Measurements from ENCODE around the gene EIF2S1.
A peak's percentile ranks its signal among the peaks of the same experiment; 100 is the strongest.

The EIF2S1 gene

GRCh38 chr14:67357969-67358354 is 2.2 kb upstream of the EIF2S1 start:
- DNase-seq (ENCODE audit: low read depth) = no peak
- in situ Hi-C loops (cut with HindIII; ENCODE audit: low sequenced_read_pairs) = no loop called here
- peak overlapping the region; percentile 65 for H3K4me3 ChIP-seq (ENCODE audit: low read depth, low read length)
- TF ChIP-seq CTCF (IDR thresholded peaks at IDR 0.05; ENCODE audit: low read depth, low read length, missing control alignments) = no peak

- TF ChIP-seq CTCF (IDR thresholded peaks at IDR 0.05; ENCODE audit: low read depth, low read length, missing control alignments) = no peak
- DNase-seq (ENCODE audit: low read depth) = no peak
- in situ Hi-C loops (cut with HindIII; ENCODE audit: low sequenced_read_pairs) = no loop called here
- peak overlapping the region; percentile 65 for H3K4me3 ChIP-seq (ENCODE audit: low read depth, low read length)
Measured at GRCh38 chr14:67358924-67359774, 979 bp upstream of the EIF2S1 start.

GRCh38 chr14:67360470-67361206 is 510 bp downstream of the EIF2S1 start:
- no peak for TF ChIP-seq CTCF (IDR thresholded peaks at IDR 0.05; ENCODE audit: low read depth, low read length, missing control alignments)
- in situ Hi-C loops (cut with HindIII; ENCODE audit: low sequenced_read_pairs) = no loop called here
- no peak for DNase-seq (ENCODE audit: low read depth)
- peak overlapping the region; percentile 65 for H3K4me3 ChIP-seq (ENCODE audit: low read depth, low read length)

GRCh38 chr14:67365476-67365875 is 5.3 kb downstream of the EIF2S1 start:
- in situ Hi-C loops (cut with HindIII; ENCODE audit: low sequenced_read_pairs) = no loop called here
- no peak for TF ChIP-seq CTCF (IDR thresholded peaks at IDR 0.05; ENCODE audit: low read depth, low read length, missing control alignments)
- no peak overlapping the region for H3K4me3 ChIP-seq (ENCODE audit: low read depth, low read length)
- DNase-seq (ENCODE audit: low read depth) = no peak

GRCh38 chr14:67370830-67371229 is 10.7 kb downstream of the EIF2S1 start:
- H3K4me3 ChIP-seq (ENCODE audit: low read depth, low read length) = no peak overlapping the region
- no peak for DNase-seq (ENCODE audit: low read depth)
- no peak for TF ChIP-seq CTCF (IDR thresholded peaks at IDR 0.05; ENCODE audit: low read depth, low read length, missing control alignments)
- in situ Hi-C loops (cut with HindIII; ENCODE audit: low sequenced_read_pairs) = no loop called here

- in situ Hi-C loops (cut with HindIII; ENCODE audit: low sequenced_read_pairs) = no loop called here
- H3K4me3 ChIP-seq (ENCODE audit: low read depth, low read length) = no peak overlapping the region
- TF ChIP-seq CTCF (IDR thresholded peaks at IDR 0.05; ENCODE audit: low read depth, low read length, missing control alignments) = no peak
- DNase-seq (ENCODE audit: low read depth) = no peak
Measured at GRCh38 chr14:67371247-67372148, 11.4 kb downstream of the EIF2S1 start.
